GM19099 (cell line): ENCODE data around the gene MED19.

Experiments
- POLR2A ChIP-seq: IDR thresholded peaks from 3 replicates; pipeline ENCODE4 v1.6.1; 2011; ENCODE audit warnings: low read depth; ENCODE audit not compliant: insufficient read length; ENCODE audit errors: extremely low read depth

Gene MED19

DNA sequence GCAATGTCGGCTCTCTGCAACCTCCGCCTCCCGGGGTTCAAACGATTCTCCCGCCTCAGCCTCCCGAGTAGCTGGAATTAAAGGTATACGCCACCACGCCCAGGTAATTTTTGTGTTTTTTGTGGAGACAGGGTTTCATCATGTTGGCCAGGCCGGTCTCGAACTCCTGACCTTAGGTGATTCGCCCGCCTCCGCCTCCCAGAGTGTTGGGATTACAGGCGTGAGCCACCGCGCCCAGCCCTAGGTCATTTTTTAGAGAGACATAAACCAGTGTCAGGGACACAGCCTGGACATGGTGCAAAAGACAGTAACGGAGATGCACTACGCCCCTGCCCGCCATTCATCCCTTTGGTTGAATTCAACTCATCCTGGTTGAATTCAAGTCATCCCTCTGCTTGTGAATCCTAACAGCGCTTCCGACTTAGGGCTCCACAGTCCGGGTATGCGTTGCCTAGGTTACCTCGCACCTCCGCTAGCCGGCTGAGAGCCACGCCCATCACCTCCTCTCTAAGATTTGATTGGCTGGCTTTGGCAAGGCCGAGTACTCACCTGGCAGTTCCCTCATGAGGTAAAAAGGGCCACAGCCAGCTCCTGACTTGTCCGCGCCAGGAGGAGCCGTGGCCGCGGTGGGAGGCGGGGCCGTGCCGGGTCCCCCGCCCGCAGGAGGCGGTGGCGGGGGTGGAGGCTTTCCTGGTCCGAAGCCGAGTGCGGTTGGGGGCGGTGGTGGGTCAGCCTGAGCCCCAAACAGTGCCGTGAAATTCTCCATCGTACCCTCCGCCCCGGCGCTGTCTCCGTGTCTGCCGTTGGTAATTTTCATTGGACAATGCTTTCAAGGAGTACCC is at the start of gene MED19:
TSS of gene MED19 (minus strand) at position 802 of the 842 bp plus-strand sequence. CDS start at position 766, 36 bp downstream.
- no peak for TF ChIP-seq POLR2A

DNA sequence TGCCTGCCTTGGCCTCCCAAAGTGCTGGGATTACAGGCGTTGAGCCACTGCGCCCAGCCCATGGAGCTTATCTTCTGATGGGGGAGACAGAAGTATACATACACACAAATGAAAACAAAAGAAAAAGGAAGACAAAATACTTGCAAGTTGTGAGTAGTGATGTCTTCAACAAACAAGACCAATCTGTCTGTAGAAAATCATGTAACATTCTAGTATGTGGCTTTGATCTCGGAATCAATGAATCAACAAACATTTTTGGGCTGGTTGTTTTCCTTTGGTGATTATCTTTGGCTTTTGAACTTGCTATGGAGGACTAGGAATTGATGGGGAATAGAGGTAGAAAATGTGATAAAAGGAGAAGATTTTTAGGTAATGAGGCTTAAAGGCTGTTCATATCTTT is 46.2 kb upstream of the MED19 start:
- TF ChIP-seq POLR2A: no peak

DNA sequence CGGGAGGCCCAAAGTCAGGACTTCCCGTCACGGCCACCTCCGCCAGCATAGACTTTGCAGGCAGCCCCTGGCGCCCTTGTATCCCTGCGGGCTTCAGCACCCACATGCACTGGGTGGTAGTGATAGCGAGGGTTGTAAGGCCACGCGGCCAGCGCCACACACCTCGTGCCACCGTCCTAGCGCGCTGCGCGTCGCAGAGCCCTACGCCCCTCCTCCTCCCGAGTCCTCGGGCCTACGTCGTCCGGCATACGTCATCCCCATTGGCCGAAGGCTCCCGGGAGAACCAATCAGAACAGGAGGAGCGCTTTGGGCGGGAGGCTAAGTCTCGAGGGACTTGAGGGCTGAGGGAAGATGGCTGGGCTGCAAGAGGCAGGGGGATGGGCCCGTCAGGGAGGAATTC is 40.9 kb upstream of the MED19 start:
- TF ChIP-seq POLR2A: no peak

DNA sequence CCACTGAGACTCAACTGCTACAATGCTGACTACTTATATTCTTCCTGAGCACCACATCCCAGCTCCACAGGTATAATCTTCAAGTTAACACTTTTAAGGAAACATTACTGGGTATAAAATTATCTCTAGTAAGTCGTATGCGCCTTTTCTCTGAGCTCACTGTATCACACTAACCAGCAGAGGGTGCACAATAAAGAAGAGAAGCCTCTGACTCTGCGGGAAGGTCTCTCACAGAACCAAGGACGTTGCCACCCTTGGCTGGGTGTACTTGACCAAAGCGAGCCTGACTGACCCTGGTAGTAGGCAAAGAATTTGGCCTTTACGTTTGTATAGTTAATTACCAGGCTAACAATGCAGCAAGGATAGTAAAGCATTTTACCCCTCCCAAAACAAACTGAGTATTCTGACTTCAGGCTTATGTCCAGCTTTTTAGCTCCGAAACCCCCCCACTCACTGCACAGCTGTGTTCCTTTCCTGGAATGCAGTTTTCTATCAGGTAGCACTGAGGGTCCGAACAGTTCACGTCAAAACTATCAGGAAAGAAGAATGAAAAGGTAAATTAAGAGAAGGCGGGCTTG is 39.8 kb upstream of the MED19 start, which contains the start of gene BTBD18:
TSS of gene BTBD18 (minus strand) at position 144 of the 578 bp plus-strand sequence. CDS start 631 bp downstream, outside the sequence.
- no peak for TF ChIP-seq POLR2A

- no peak for TF ChIP-seq POLR2A
These were observed 39.2 kb upstream of the MED19 start for GRCh38 chr11:57751176-57751575.

DNA sequence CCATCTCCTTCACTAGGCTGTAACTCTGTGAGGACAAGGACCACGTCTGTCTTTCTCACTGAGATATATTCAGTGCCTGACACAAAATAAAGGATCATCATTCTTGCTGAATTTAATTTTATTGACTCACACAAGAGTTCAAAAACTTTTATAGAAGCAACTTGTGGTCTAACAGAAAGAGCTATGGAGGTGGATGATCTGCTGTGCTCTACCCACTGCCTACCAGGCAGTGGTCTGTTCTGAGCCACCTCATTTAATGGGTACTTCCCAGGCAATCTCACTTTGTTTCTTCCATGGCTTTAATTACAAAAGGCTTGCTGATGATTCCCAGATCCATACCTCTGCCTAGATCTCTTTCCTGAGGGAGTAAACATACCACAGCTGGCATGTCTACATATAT is 34.9 kb upstream of the MED19 start:
- TF ChIP-seq POLR2A: no peak

- TF ChIP-seq POLR2A: no peak
These were observed 33.2 kb upstream of the MED19 start for GRCh38 chr11:57745206-57745605.

DNA sequence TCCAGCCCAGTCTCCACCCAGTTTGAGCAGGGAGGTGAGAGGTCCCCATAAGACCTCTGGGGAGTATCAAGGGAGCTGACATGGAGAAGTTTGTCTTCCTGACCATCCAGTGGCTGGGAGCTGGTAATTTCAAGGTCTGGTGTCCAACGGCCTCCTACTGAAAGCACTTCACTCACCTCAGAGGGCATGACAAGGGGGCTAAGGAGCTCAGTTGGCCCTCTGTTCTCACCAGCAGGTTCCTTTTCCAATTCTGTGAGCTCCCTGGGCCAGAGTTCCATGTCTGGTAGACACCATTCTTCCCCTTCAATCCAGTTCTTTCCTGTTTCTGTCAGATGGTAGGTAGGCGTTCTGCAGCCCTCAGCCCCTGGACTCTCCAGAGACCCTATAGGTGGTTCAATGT is 32.3 kb upstream of the MED19 start:
- no peak for TF ChIP-seq POLR2A

DNA sequence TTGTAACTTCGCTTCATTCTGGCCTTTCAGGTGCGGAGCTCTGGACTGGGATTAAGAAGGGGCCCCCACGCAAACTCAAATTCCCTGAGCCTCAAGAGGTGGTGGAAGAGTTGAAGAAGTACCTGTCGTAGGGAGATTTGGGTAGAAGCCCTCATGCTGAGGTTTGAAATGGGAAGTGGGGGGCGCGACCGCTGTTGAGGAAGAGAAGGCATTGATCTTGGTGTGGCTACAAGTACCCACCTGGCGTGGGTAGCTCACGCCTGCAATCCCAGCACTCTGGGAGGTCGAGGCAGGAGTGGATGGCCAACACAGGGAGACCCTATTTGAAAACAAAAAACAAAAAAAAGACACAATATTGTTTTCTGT is 30.1 kb upstream of the MED19 start:
- no peak for TF ChIP-seq POLR2A

- peak; percentile 89 for TF ChIP-seq POLR2A
These were observed 29.4 kb upstream of the MED19 start, which contains the start of gene SELENOH for GRCh38 chr11:57741132-57742086. TSS of gene SELENOH (plus strand) at chr11:57741491. CDS start at chr11:57741596, 105 bp downstream.

- TF ChIP-seq POLR2A: no peak
These were observed 23.7 kb upstream of the MED19 start for GRCh38 chr11:57735619-57736298.

DNA sequence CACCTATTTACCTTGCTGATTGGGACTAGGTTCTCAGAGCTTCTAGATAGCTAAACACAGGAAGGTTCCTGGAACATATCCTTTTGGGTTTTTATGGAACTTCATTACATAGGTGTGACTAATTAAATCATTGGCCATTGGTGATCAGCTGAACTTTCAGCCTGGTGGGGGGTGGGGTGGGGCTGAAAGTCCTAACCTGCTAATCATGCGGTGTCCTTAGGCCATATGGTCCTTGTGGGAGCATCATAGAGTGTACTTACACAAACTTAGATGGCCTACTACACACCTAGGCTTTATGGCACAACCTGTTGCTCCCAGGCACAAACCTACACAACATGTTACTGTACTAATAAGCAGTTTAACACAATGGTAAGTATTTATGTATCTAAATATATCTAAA is 20.6 kb upstream of the MED19 start:
- TF ChIP-seq POLR2A: no peak

- TF ChIP-seq POLR2A: no peak
These were observed 17.5 kb upstream of the MED19 start for GRCh38 chr11:57729479-57729878.

DNA sequence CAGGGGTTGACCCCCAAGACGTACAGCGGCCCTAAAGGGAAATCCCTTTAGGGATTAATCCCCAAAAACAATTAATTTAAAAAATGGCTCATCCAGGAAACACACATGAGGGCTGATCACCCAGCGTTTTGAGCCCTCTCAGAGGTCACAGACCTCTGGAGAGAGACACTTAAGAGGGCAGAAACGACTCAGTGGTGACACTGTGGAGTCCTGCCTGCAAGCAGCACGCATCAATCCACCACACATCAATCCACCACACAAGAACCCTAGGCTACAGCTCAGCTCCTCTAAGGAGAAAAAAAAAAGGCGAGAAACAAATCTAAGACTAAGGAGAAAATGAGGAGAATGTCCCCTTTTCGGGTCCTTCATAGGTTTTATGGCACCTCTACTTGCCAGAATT is 16.8 kb upstream of the MED19 start:
- TF ChIP-seq POLR2A: no peak

- no peak for TF ChIP-seq POLR2A
These were observed 15.2 kb upstream of the MED19 start for GRCh38 chr11:57727185-57727584.

DNA sequence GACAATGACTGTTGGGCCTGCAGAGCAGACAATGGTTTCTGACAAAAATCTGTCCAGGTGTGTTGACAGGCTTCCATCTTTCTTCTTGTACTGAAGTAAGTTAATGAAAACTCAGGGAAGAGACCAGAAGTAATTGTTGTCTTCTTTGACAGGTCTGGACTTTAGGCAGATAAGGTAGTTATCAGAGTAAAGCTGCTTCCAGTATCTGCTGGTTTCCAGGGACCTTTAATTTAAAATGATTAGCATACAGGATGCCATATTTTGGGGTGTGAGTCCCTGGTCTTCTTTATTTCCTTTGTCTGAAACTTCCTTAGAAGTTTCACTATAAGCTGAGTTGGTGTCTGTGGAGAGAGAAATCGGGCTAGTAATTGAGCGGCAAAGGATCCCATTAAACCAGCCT is 1.8 kb upstream of the MED19 start:
- no peak for TF ChIP-seq POLR2A
